Mucosa of descending colon (tissue), 3 donors: ENCODE data around the gene SLC13A4. TPM values are rescaled to one million over a fixed set of nuclear protein-coding genes. Genes with fewer than 3 reads are reported as not detected.

Experiments used
- ATAC-seq: fragments of 200-7000 bp; cut with Tn5 transposase; one replicate; pipeline ENCODE4 v1.9.1; 2020; ENCODE audit warnings: mild to moderate bottlenecking, moderate library complexity
- DNase-seq, 3 donors: peaks; one replicate each; pipeline ENCODE4 v3.0.0-alpha.2; 2020
- H3K36me3 ChIP-seq: fragments of 200-600 bp; one replicate; pipeline ENCODE4 v1.8.0; 2021; ENCODE audit warnings: low read depth, mild to moderate bottlenecking
- H3K4me1 ChIP-seq: fragments of 200-600 bp; one replicate; pipeline ENCODE4 v1.8.0; 2021; ENCODE audit warnings: low read depth, mild to moderate bottlenecking
- H3K4me3 ChIP-seq: fragments of 200-600 bp; one replicate; pipeline ENCODE4 v1.8.0; 2021; ENCODE audit warnings: mild to moderate bottlenecking
- H3K9me3 ChIP-seq: fragments of 200-600 bp; one replicate; pipeline ENCODE4 v1.8.0; 2021; ENCODE audit warnings: mild to moderate bottlenecking
- intact Hi-C, 2 donors: fragments of 100-400 bp; cut with DNase I in 1 of 2; cut with micrococcal nuclease in 1 of 2; formaldehyde crosslinking; loops; one replicate each; pipeline versions ENCODE4 v1.11.0 to v1.11.1; 2022; cut with DNase I, micrococcal nuclease
- total RNA-seq, 3 donors: library from RNA; stranded (reverse); fragmentation: NEBNext Ultra II Directional in 2 of 3; extraction: Animal tissue kit (Norgen Biotek cat#: 25700) in 2 of 3; gene quantifications; one replicate each; pipeline versions ENCODE4 v1.2.1 to v1.2.4, GENCODE V29; 2021 to 2023
- TF ChIP-seq, protein P1 (sequence below): fragments of 200-600 bp; IDR thresholded peaks from one replicate; pipeline ENCODE4 v1.8.0; 2022; ENCODE audit warnings: antibody characterized with exemption, mild to moderate bottlenecking
- donor health status: DM: no; HTN: no; CAD: no; lungs with moderate emphysema.
- donor health status: DM: no; HTN: no; CAD: no.
- donor health status: DM: no; HTN: yes; CAD: no.

SLC13A4 gene
- total RNA-seq, 3 donors from 2014 or later, result not detected

GRCh38 chr7:135665042-135665441 is 62.9 kb downstream of the SLC13A4 start:
- Histone ChIP-seq H3K36me3 (no peaks in the 10 kb centered on the region), H3K9me3 (no peaks in the 10 kb centered on the region), H3K4me1 (peaks cover 10% of the 10 kb centered on the region), H3K4me3 (no peak overlapping the region)
- ATAC-seq (no peak), DNase-seq (no peak)
- intact Hi-C loops, result no loop called here
- TF ChIP-seq, protein P1, sequence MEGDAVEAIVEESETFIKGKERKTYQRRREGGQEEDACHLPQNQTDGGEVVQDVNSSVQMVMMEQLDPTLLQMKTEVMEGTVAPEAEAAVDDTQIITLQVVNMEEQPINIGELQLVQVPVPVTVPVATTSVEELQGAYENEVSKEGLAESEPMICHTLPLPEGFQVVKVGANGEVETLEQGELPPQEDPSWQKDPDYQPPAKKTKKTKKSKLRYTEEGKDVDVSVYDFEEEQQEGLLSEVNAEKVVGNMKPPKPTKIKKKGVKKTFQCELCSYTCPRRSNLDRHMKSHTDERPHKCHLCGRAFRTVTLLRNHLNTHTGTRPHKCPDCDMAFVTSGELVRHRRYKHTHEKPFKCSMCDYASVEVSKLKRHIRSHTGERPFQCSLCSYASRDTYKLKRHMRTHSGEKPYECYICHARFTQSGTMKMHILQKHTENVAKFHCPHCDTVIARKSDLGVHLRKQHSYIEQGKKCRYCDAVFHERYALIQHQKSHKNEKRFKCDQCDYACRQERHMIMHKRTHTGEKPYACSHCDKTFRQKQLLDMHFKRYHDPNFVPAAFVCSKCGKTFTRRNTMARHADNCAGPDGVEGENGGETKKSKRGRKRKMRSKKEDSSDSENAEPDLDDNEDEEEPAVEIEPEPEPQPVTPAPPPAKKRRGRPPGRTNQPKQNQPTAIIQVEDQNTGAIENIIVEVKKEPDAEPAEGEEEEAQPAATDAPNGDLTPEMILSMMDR, result no peak

GRCh38 chr7:135664046-135664589 is 63.9 kb downstream of the SLC13A4 start:
- no peak for ATAC-seq
- intact Hi-C loops, result no loop called here
- H3K4me1 ChIP-seq, result peaks cover 10% of the 10 kb centered on the region
- no peaks in the 10 kb centered on the region for H3K36me3 ChIP-seq
- no peak for DNase-seq
- H3K4me3 ChIP-seq, result no peak overlapping the region
- no peaks in the 10 kb centered on the region for H3K9me3 ChIP-seq
- TF ChIP-seq, protein P1, result no peak

DNA sequence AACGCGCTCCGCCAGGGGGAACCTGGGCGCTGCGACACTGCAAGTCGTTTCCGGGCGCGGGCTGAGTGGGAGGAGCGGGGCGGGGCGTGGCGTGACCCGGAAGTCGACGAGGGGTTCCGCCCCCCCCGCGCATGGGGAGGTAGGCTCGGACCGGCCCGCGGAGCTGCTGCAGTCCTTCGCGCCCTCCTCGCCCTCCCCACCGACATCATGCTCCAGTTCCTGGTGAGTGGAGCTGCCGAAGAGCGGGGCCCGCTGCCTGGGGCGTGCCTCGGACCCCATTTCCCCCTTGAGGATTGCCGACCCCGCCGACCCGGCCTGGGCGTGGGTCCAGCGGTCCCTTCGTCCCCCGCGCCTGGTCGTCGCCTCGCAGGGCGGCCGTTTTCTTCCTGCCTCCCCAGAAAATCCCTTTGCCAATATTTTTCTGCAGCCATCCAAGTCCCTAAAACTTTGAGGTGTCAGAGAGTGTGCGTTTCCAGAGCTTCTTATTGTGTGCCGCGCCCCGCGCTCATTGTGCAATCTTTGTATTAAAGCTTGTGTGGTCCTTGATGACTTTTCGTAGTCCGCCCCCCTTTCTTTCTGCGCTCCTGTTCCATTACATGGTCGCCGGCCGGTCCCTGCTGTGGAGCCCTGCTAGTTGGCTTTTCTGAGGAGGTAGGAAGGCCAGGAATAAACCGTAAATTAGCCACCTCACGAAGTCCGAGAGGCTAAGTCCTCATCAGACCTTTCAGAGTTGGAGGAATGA is 65.4 kb downstream of the SLC13A4 start, which contains the start of gene STMP1:
STMP1 (plus strand) TSS at position 142 of the 742 bp plus-strand sequence.
- peak; percentile 98 to 99 (median 98) for DNase-seq
- peaks cover 10% of the 10 kb centered on the region for H3K4me1 ChIP-seq
- H3K4me3 ChIP-seq, result peak within 1 kb of the TSS; percentile 96
- no peaks in the 10 kb centered on the region for H3K36me3 ChIP-seq
- peak; percentile 100 for ATAC-seq
- TF ChIP-seq, protein P1, result peak; percentile 85
- no peaks in the 10 kb centered on the region for H3K9me3 ChIP-seq
- intact Hi-C loops, result no loop called here

DNA sequence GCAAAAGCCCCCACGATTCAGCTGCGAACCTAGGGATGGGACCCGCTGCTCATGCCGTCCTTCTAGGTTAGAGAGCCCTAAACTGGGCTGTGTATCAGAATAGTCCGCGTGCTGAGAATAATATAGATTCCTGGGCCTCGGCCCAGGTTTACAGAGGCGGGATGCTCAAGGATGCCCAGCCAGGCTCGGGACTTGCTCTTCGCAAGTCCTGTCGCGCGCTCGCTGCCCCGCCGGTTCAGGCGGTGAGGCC is 65.9 kb downstream of the SLC13A4 start:
- no peak for ATAC-seq
- Histone ChIP-seq H3K4me3 (peak overlapping the region; percentile 96), H3K9me3 (no peaks in the 10 kb centered on the region), H3K4me1 (peaks cover 10% of the 10 kb centered on the region), H3K36me3 (no peaks in the 10 kb centered on the region)
- no peak for DNase-seq
- intact Hi-C loops, result no loop called here
- TF ChIP-seq, protein P1, result no peak

GRCh38 chr7:135661311-135662122 is 66.5 kb downstream of the SLC13A4 start:
- ATAC-seq (peak; percentile 53), DNase-seq (no peak)
- H3K36me3 ChIP-seq, result no peaks in the 10 kb centered on the region
- H3K4me3 ChIP-seq, result peak overlapping the region; percentile 96
- TF ChIP-seq, protein P1, result no peak
- H3K4me1 ChIP-seq, result peaks cover 10% of the 10 kb centered on the region
- H3K9me3 ChIP-seq, result no peaks in the 10 kb centered on the region
- intact Hi-C loops, result no loop called here
